IPS-15b (cell line): ENCODE results near the gene RIN1.
"Not testable (repeated sequence)": the region's sequence is repeated elsewhere in the genome, so short reads cannot be mapped to it uniquely, and the experiment has no call there.

Experiments used
- H3K27me3 ChIP-seq: one replicate; pipeline ENCODE4 v1.6.1; 2013; ENCODE audit warnings: low read length; ENCODE audit not compliant: control insufficient read depth, insufficient read depth
- H3K36me3 ChIP-seq: one replicate; pipeline ENCODE4 v1.6.1; 2013; ENCODE audit warnings: low read length; ENCODE audit not compliant: control insufficient read depth, insufficient read depth
- H3K4me1 ChIP-seq: one replicate; pipeline ENCODE4 v1.6.1; 2013; ENCODE audit warnings: mild to moderate bottlenecking, low read length; ENCODE audit not compliant: control insufficient read depth, insufficient read depth
- H3K4me3 ChIP-seq: one replicate; pipeline ENCODE4 v1.5.1; 2013; ENCODE audit warnings: low read depth, low read length
- H3K9ac ChIP-seq: one replicate; pipeline ENCODE4 v1.6.1; 2013; ENCODE audit warnings: low read depth, mild to moderate bottlenecking, low read length
- H3K9me3 ChIP-seq: one replicate; pipeline ENCODE4 v1.6.1; 2013; ENCODE audit warnings: mild to moderate bottlenecking, low read length; ENCODE audit not compliant: control insufficient read depth, insufficient read depth

RIN1 gene

GRCh38 chr11:66320289-66320688, 15.9 kb downstream of the RIN1 start:
- H3K9ac ChIP-seq, H3K36me3 ChIP-seq, H3K27me3 ChIP-seq, H3K9me3 ChIP-seq, H3K4me3 ChIP-seq, H3K4me1 ChIP-seq: not testable (repeated sequence)

DNA sequence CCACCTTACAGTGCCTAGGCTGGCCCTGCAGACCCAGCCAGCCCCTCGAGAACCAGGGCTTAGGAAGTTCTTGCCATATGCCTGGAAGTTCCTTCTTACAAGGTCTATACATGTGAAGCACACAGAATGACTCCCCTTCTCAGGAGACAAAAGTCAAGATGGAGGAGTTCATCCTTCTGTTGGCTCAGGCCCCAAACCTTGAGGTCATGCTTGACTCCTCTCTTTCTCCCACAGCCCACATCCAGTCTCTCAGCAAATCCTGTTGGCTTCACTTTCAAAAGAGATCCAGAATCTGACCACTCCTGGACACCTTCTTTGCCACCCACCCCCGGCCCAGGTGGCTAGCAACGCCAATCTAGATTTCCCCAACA, 17.6 kb downstream of the RIN1 start:
- peaks cover 13% of the 10 kb centered on the region for H3K4me1 ChIP-seq
- peaks cover 2% of the 10 kb centered on the region for H3K27me3 ChIP-seq
- H3K9me3 ChIP-seq = no peaks in the 10 kb centered on the region
- H3K36me3 ChIP-seq = no peaks in the 10 kb centered on the region
- H3K4me3 ChIP-seq = no peak overlapping the region
- no peak overlapping the region for H3K9ac ChIP-seq

DNA sequence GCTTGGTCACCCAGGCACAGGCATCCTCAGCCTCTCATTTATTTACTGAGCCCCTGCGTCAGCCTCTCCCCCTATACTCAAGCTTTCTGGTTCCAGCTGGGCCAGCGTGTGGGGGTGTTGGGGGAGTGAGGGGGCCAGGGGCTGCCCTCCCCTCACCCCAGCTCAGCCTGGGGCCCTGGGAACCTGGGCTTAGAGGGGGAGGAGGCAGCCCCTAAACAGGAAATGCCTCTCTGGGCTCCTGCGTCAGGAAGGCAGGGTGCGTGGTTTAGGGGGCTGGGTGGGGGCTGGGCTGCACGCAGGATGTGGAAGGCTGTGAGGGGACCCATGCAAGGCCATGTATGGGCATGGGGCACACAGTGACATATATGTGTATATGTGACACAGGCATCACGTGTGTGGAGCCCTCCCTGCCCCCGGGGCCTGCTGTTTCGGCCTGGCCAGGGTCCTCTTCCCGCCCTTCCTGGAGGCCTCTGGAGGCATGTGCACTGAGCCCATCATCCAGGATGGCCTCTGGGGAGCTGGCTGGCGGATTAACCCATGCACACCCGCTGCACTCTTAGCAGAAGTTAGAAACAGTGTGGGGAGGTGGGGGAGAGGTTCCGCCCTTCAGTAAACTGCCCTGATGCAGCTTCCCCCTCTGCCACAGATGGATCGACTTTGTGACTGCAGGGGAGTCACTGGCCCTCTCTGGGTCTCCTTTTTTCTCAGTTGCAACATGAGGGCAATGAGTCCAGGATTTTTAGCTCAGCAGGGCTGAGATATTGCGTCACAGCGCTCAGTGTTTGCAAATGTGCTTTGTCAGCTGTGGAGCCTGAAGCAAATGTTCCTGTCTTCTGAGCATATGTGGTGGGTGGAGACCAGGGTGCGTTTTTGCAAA, 18.3 kb downstream of the RIN1 start:
- Histone ChIP-seq H3K4me1 (peaks cover 13% of the 10 kb centered on the region), H3K9ac (no peak overlapping the region), H3K4me3 (peak overlapping the region; percentile 13), H3K9me3 (no peaks in the 10 kb centered on the region), H3K36me3 (no peaks in the 10 kb centered on the region), H3K27me3 (peaks cover 2% of the 10 kb centered on the region)

DNA sequence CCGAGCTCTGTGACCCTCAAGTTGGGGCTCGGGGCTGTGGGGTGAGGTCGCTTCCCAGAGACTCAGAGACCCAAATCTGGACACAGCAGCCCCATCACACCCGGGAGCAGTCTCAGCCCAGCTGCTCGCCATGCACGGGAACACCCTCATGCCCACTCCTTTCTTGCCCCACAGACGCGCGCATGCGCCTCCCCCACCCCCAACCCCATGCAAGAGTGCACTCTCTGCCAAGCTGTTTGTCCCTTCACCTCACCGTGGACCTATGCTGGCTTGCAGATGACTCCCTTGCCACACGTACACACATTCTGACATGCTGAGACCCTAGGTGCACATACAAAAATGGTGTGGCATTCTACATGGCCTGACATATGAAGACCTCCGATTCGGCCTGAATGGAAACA, 18.9 kb downstream of the RIN1 start:
- no peak overlapping the region for H3K9ac ChIP-seq
- peaks cover 13% of the 10 kb centered on the region for H3K4me1 ChIP-seq
- H3K36me3 ChIP-seq = no peaks in the 10 kb centered on the region
- peaks cover 2% of the 10 kb centered on the region for H3K27me3 ChIP-seq
- no peaks in the 10 kb centered on the region for H3K9me3 ChIP-seq
- no peak overlapping the region for H3K4me3 ChIP-seq

- no peak within 1 kb of the TSS for H3K9ac ChIP-seq
- H3K9me3 ChIP-seq = no peaks in the 10 kb centered on the region
- peaks cover 13% of the 10 kb centered on the region for H3K4me1 ChIP-seq
- peak within 1 kb of the TSS; percentile 13 for H3K4me3 ChIP-seq
- peaks cover 2% of the 10 kb centered on the region for H3K27me3 ChIP-seq
- no peaks in the 10 kb centered on the region for H3K36me3 ChIP-seq
Observed at GRCh38 chr11:66316849-66317251, 19.4 kb downstream of the RIN1 start, which contains the start of gene CD248. Gene CD248 (minus strand): TSS chr11:66317044. CDS start chr11:66317027, 17 bp downstream.

- Histone ChIP-seq H3K4me3 (no peak overlapping the region), H3K9me3 (no peaks in the 10 kb centered on the region), H3K4me1 (peaks cover 15% of the 10 kb centered on the region), H3K36me3 (no peaks in the 10 kb centered on the region), H3K27me3 (peaks cover 2% of the 10 kb centered on the region), H3K9ac (no peak overlapping the region)
Observed at GRCh38 chr11:66315921-66316811, 20.1 kb downstream of the RIN1 start.

GRCh38 chr11:66315498-66315885, 20.7 kb downstream of the RIN1 start:
- H3K4me1 ChIP-seq = peaks cover 17% of the 10 kb centered on the region
- no peaks in the 10 kb centered on the region for H3K36me3 ChIP-seq
- peaks cover 2% of the 10 kb centered on the region for H3K27me3 ChIP-seq
- no peak overlapping the region for H3K9ac ChIP-seq
- no peak overlapping the region for H3K4me3 ChIP-seq
- H3K9me3 ChIP-seq = no peaks in the 10 kb centered on the region

DNA sequence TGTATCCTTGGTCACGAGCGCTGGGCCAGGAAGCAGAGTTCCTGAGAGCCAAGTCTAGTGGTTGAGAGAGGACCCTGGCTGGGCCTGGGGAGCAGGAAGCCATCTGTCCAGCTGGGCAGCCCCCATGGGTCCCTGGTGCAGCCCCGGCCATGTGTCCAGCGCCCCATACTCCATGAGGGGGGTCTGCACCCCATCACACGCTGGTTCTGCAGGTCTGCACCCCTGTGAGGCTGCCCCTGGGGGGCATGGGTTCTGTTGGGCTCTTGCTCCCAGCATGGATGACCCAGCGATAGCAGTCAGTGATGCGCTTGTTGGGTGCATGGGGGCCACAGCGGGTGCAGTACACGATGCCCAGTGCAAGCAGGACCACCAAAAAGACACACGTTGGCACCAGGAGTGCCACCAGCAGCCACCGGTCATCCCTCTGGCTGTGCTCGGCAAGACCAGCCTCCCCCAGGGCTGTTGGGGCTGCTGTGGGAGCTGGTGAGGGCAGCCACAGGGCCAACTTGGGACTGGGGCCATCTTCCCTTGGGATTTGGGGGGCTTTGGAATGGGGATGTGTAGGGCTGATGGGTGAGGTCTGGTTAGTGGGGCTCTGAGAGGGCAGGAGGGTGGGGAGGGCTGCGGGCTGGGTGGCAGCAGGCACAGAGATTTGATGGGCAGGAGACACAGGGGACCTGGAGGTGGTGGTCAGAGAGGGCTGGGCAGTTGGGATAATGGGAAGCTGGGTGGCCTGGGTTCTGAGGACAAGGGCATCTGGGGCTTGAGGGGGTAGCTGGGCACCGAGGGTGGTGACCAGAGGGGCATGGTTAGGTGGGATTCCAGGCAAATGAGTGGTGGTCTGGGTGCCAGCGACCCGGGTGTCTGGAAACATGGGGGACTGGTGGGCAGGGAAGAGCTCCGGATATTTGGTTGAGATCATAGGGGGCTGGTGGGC, 21.4 kb downstream of the RIN1 start:
- Histone ChIP-seq H3K9ac (no peak overlapping the region), H3K27me3 (peaks cover 4% of the 10 kb centered on the region), H3K9me3 (no peaks in the 10 kb centered on the region), H3K36me3 (no peaks in the 10 kb centered on the region), H3K4me1 (peaks cover 17% of the 10 kb centered on the region), H3K4me3 (no peak overlapping the region)

- Histone ChIP-seq H3K9ac (peak overlapping the region; percentile 60), H3K36me3 (no peaks in the 10 kb centered on the region), H3K9me3 (no peaks in the 10 kb centered on the region), H3K4me1 (peaks cover 17% of the 10 kb centered on the region), H3K4me3 (no peak overlapping the region), H3K27me3 (peaks cover 4% of the 10 kb centered on the region)
Observed at GRCh38 chr11:66314186-66314501, 22.1 kb downstream of the RIN1 start.

GRCh38 chr11:66313321-66314185, 22.7 kb downstream of the RIN1 start:
- peaks cover 4% of the 10 kb centered on the region for H3K27me3 ChIP-seq
- no peaks in the 10 kb centered on the region for H3K36me3 ChIP-seq
- H3K9ac ChIP-seq = peak overlapping the region; percentile 60
- H3K4me3 ChIP-seq = peak overlapping the region; percentile 65
- H3K4me1 ChIP-seq = peaks cover 17% of the 10 kb centered on the region
- H3K9me3 ChIP-seq = no peaks in the 10 kb centered on the region
